ENCODE results near the gene RASGRF2.

DNA sequence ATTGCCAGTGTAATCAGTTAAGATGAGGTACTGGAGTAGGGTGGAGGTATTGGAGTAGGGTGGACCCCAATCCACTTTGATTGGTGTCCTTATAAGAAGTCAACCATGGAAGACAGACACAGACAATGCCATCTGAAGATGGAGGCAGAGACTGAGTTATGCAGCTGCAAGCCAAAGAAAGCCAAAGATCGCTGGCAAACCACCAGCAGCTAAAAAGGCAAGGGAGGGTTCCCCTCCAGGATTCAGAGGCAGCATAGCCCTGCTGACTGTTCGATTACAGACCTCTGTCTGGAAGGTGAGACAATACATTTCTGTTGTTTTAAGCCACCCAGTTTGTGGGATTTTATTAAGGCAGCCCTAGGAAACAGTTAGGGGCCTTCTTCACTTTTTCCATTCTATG lies 242.5 kb downstream of the RASGRF2 start:
- no peak for TF ChIP-seq POLR2AphosphoS5 (IDR thresholded peaks at IDR 0.05; ENCODE audit: borderline replicate concordance, low read depth, low read length)
- TF ChIP-seq EZH2 (IDR thresholded peaks at IDR 0.05), result no peak
